H9 (cell line): ENCODE results near the gene ACSL6. TPM values are rescaled to one million over a fixed set of nuclear protein-coding genes. Genes with fewer than 3 reads are reported as not detected.

Experiments
- DNase-seq: peaks from one replicate; pipeline ENCODE4 v3.0.0-alpha.2; 2017
- H2AFZ ChIP-seq: one replicate; pipeline ENCODE4 v1.6.1; 2013; ENCODE audit warnings: mild to moderate bottlenecking, low read length, control low read depth, moderate library complexity
- H2AK5ac ChIP-seq: 2 replicates; pipeline ENCODE4 v1.6.1; 2013; ENCODE audit warnings: low read length, control low read depth, mixed read lengths; ENCODE audit not compliant: insufficient read length
- H2BK120ac ChIP-seq: one replicate; pipeline ENCODE4 v1.6.1; 2013; ENCODE audit warnings: low read depth, mild to moderate bottlenecking, low read length, control low read depth, inconsistent platforms; ENCODE audit not compliant: poor library complexity, severe bottlenecking
- H2BK12ac ChIP-seq: 2 replicates; pipeline ENCODE4 v1.6.1; 2013; ENCODE audit warnings: low read length, control low read depth, mixed read lengths, low read depth; ENCODE audit not compliant: insufficient read length
- H2BK15ac ChIP-seq: 2 replicates; pipeline ENCODE4 v1.6.1; 2013; ENCODE audit warnings: low read depth, low read length, control low read depth
- H2BK20ac ChIP-seq: one replicate; pipeline ENCODE4 v1.6.1; 2013; ENCODE audit warnings: low read depth, mild to moderate bottlenecking, low read length, control low read depth, inconsistent platforms; ENCODE audit not compliant: poor library complexity, severe bottlenecking
- H2BK5ac ChIP-seq: 2 replicates; pipeline ENCODE4 v1.6.1; 2013; ENCODE audit warnings: low read length, control low read depth, mixed read lengths; ENCODE audit not compliant: insufficient read length
- H3K14ac ChIP-seq: 2 replicates; pipeline ENCODE4 v1.6.1; 2013; ENCODE audit warnings: low read length, control low read depth; ENCODE audit not compliant: insufficient read depth
- H3K18ac ChIP-seq: 2 replicates; pipeline ENCODE4 v1.6.1; 2013; ENCODE audit warnings: low read depth, mild to moderate bottlenecking, mixed read lengths, low read length, control low read depth; ENCODE audit not compliant: insufficient read length
- H3K23ac ChIP-seq: 2 replicates; pipeline ENCODE4 v1.6.1; 2013; ENCODE audit warnings: low read length, control low read depth, mixed read lengths, low read depth; ENCODE audit not compliant: insufficient read length
- H3K23me2 ChIP-seq: 2 replicates; pipeline ENCODE4 v1.6.1; 2013; ENCODE audit warnings: low read depth, mild to moderate bottlenecking, mixed read lengths, low read length, control low read depth; ENCODE audit not compliant: insufficient read length, poor library complexity, severe bottlenecking
- H3K27ac ChIP-seq: 2 replicates; pipeline ENCODE4 v1.5.1; 2013; ENCODE audit warnings: low read length, control low read depth, mixed read lengths, low read depth; ENCODE audit not compliant: insufficient read length
- H3K27me3 ChIP-seq: 2 replicates; pipeline ENCODE4 v1.6.1; 2013; ENCODE audit warnings: low read length, control low read depth, inconsistent platforms; ENCODE audit not compliant: insufficient read depth
- H3K4ac ChIP-seq: 2 replicates; pipeline ENCODE4 v1.6.1; 2013; ENCODE audit warnings: low read depth, mild to moderate bottlenecking, control low read depth, inconsistent platforms, low read length, moderate library complexity
- H3K4me1 ChIP-seq: 2 replicates; pipeline ENCODE4 v1.6.1; 2013; ENCODE audit warnings: low read length, control low read depth, inconsistent platforms; ENCODE audit not compliant: insufficient read depth
- H3K4me2 ChIP-seq: 2 replicates; pipeline ENCODE4 v1.6.1; 2013; ENCODE audit warnings: low read length, control low read depth, mixed read lengths; ENCODE audit not compliant: insufficient read length, insufficient read depth
- H3K56ac ChIP-seq: 2 replicates; pipeline ENCODE4 v1.6.1; 2013; ENCODE audit warnings: low read depth, mild to moderate bottlenecking, mixed read lengths, low read length, control low read depth; ENCODE audit not compliant: insufficient read length
- H3K79me1 ChIP-seq: 2 replicates; pipeline ENCODE4 v1.6.1; 2013; ENCODE audit warnings: low read depth, mild to moderate bottlenecking, moderate library complexity, low read length, control low read depth, inconsistent platforms; ENCODE audit not compliant: insufficient read depth, poor library complexity, severe bottlenecking
- H3K79me2 ChIP-seq: 2 replicates; pipeline ENCODE4 v1.6.1; 2013; ENCODE audit warnings: low read length, control low read depth, inconsistent platforms; ENCODE audit not compliant: insufficient read depth
- H3K9ac ChIP-seq: 2 replicates; pipeline ENCODE4 v1.6.1; 2013; ENCODE audit warnings: low read length, control low read depth, mixed read lengths; ENCODE audit not compliant: insufficient read length; ENCODE audit errors: extremely low read depth
- H3K9me3 ChIP-seq: one replicate; pipeline ENCODE4 v1.6.1; 2013; ENCODE audit warnings: low read depth, low read length, inconsistent platforms; ENCODE audit not compliant: control insufficient read depth
- H3T11ph ChIP-seq: one replicate; pipeline ENCODE4 v1.6.1; 2013; ENCODE audit warnings: mild to moderate bottlenecking, low read length, control low read depth, inconsistent platforms
- H4K20me1 ChIP-seq: one replicate; pipeline ENCODE4 v1.6.1; 2013; ENCODE audit not compliant: control insufficient read depth, insufficient read length, insufficient read depth
- H4K5ac ChIP-seq: 2 replicates; pipeline ENCODE4 v1.6.1; 2013; ENCODE audit warnings: low read depth, mild to moderate bottlenecking, mixed read lengths, low read length, control low read depth; ENCODE audit not compliant: insufficient read length
- H4K8ac ChIP-seq: replicated peaks from 2 replicates; pipeline ENCODE4 v1.6.1; 2013; ENCODE audit warnings: low read length, control low read depth, mixed read lengths, low read depth; ENCODE audit not compliant: insufficient read length
- H4K91ac ChIP-seq: 2 replicates; pipeline ENCODE4 v1.6.1; 2013; ENCODE audit warnings: low read depth, mild to moderate bottlenecking, moderate library complexity, mixed read lengths, low read length, control low read depth; ENCODE audit not compliant: insufficient read length
- H3K27ac Mint-ChIP-seq, 3 experiments: 2 replicates in 2 of 3; 3 replicates in 1 of 3; pipeline ENCODE4 v1.8.0; 2020 to 2021; ENCODE audit warnings: mixed read lengths in 3 of 3, mild to moderate bottlenecking in 1 of 3, moderate library complexity in 1 of 3
- H3K27me3 Mint-ChIP-seq: 2 replicates; pipeline ENCODE4 v1.8.0; 2021; ENCODE audit warnings: low read depth, mild to moderate bottlenecking, moderate library complexity, mixed read lengths
- H3K36me3 Mint-ChIP-seq, 3 experiments: 2 replicates in 2 of 3; 3 replicates in 1 of 3; pipeline ENCODE4 v1.8.0; 2020 to 2021; ENCODE audit warnings: low read depth in 3 of 3, mixed read lengths in 3 of 3; ENCODE audit not compliant: insufficient read depth in 1 of 3
- H3K4me1 Mint-ChIP-seq, 2 experiments: 2 replicates each; pipeline ENCODE4 v1.8.0; 2020; ENCODE audit warnings: mixed read lengths in 2 of 2
- H3K4me3 Mint-ChIP-seq, 2 experiments: 2 replicates in 1 of 2; 3 replicates in 1 of 2; pipeline ENCODE4 v1.8.0; 2020 to 2021; ENCODE audit warnings: mild to moderate bottlenecking in 2 of 2, mixed read lengths in 2 of 2, moderate library complexity in 1 of 2
- H3K9me3 Mint-ChIP-seq, 2 experiments: 2 replicates in 1 of 2; 3 replicates in 1 of 2; pipeline ENCODE4 v1.8.0; 2020; ENCODE audit warnings: mild to moderate bottlenecking in 2 of 2, mixed read lengths in 2 of 2, moderate library complexity in 1 of 2
- WGBS: extraction: QIAGEN DNeasy Blood & Tissue Kit; methylation state at CpG from one replicate; pipeline ENCODE4 v1.1.7; 2013; ENCODE audit warnings: missing lambda C conversion rate, low lambda C conversion rate, mixed read lengths; ENCODE audit not compliant: insufficient read length; ENCODE audit errors: extremely low coverage; 5-methylcytosine and 5-hydroxymethylcytosine counted together
- total RNA-seq: library from RNA; stranded (reverse); gene quantifications from 2 replicates; pipeline ENCODE4 v1.2.1, GENCODE V29; 2021
- TF ChIP-seq, protein P1 (sequence below): fragments of 200-600 bp; sonication (generic); conservative IDR thresholded peaks from 3 replicates; pipeline ENCODE4 v1.8.0; 2021; ENCODE audit warnings: antibody characterized with exemption, mild to moderate bottlenecking

ACSL6 gene
- total RNA-seq, 1 experiment from 2014 or later = 1.6 TPM

DNA sequence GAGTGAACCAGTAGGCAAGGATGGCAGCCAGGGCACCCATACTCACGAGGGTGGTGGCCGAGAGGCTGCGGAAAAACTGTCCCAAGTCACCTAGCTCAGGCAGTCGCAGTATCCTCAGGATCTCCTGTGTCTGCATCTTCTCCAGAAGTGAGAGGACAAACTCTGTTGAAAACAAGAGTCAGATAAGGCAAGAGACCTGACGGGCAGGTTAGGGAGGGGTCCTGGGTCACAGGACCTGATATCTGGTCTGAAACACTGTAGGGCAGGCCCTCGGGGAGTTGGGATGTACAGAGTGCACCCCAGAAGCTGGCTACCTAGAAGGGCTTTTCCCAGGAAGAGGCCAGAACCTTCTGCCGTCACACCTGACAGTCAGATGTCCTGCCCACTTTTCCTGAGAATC is 17.4 kb downstream of the ACSL6 start:
- no peak overlapping the region for H3T11ph ChIP-seq
- H3K27ac ChIP-seq = no peak overlapping the region
- TF ChIP-seq, protein P1, sequence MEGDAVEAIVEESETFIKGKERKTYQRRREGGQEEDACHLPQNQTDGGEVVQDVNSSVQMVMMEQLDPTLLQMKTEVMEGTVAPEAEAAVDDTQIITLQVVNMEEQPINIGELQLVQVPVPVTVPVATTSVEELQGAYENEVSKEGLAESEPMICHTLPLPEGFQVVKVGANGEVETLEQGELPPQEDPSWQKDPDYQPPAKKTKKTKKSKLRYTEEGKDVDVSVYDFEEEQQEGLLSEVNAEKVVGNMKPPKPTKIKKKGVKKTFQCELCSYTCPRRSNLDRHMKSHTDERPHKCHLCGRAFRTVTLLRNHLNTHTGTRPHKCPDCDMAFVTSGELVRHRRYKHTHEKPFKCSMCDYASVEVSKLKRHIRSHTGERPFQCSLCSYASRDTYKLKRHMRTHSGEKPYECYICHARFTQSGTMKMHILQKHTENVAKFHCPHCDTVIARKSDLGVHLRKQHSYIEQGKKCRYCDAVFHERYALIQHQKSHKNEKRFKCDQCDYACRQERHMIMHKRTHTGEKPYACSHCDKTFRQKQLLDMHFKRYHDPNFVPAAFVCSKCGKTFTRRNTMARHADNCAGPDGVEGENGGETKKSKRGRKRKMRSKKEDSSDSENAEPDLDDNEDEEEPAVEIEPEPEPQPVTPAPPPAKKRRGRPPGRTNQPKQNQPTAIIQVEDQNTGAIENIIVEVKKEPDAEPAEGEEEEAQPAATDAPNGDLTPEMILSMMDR = no peak
- no peak overlapping the region for H4K5ac ChIP-seq
- no peak overlapping the region for H2AK5ac ChIP-seq
- H2BK5ac ChIP-seq = no peak overlapping the region
- H3K9me3 Mint-ChIP-seq = no peaks in the 10 kb centered on the region
- no peaks in the 10 kb centered on the region for H3K79me2 ChIP-seq
- peaks cover 17 to 23% of the 10 kb centered on the region in 2 experiments for H3K4me1 Mint-ChIP-seq
- H3K18ac ChIP-seq = no peak overlapping the region
- H3K79me1 ChIP-seq = no peaks in the 10 kb centered on the region
- no peak overlapping the region for H4K91ac ChIP-seq
- H3K9ac ChIP-seq = no peak overlapping the region
- H3K27ac Mint-ChIP-seq = no peak overlapping the region; a peak in 1 of 7 replicates
- DNase-seq = no peak
- H3K9me3 ChIP-seq = no peaks in the 10 kb centered on the region
- H3K4me1 ChIP-seq = peaks cover 2% of the 10 kb centered on the region; the same call in 1 of the 2 replicates
- H3K4me3 Mint-ChIP-seq = no peak overlapping the region
- H3K27me3 ChIP-seq = no peaks in the 10 kb centered on the region
- no peaks in the 10 kb centered on the region for H4K20me1 ChIP-seq
- no peak overlapping the region for H4K8ac ChIP-seq
- WGBS = no CpG with 5 or more reads among the region's 7 CpGs
- no peak overlapping the region for H2BK20ac ChIP-seq
- no peak overlapping the region for H3K23ac ChIP-seq
- no peak overlapping the region for H2AFZ ChIP-seq
- no peaks in the 10 kb centered on the region for H3K23me2 ChIP-seq
- no peak overlapping the region for H2BK120ac ChIP-seq
- H3K14ac ChIP-seq = no peak overlapping the region
- no peak overlapping the region for H3K56ac ChIP-seq
- no peaks in the 10 kb centered on the region for H3K36me3 Mint-ChIP-seq
- no peaks in the 10 kb centered on the region; the same call in 1 of the 2 replicates for H3K27me3 Mint-ChIP-seq
- H3K4ac ChIP-seq = no peak overlapping the region
- no peak overlapping the region for H2BK15ac ChIP-seq
- H3K4me2 ChIP-seq = no peak overlapping the region
- no peak overlapping the region for H2BK12ac ChIP-seq
